Pancreas (tissue), 10 donors: ENCODE data around the gene ARHGAP4. TPM values are rescaled to one million over a fixed set of nuclear protein-coding genes. Genes with fewer than 3 reads are reported as not detected.

ENCODE experiments used
- ATAC-seq, 4 donors: fragments of 200-7000 bp; cut with Tn5 transposase; one replicate each; pipeline versions ENCODE4 v1.8.0 to v1.9.1; 2020; ENCODE audit warnings: mild to moderate bottlenecking in 4 of 4, moderate library complexity in 4 of 4
- DNase-seq, 6 donors: peaks; one replicate each; pipeline ENCODE4 v3.0.0-alpha.2; 2020
- FAIRE-seq: peaks from 2 replicates; lab custom pipeline; 2012; peaks lifted over from hg19 to GRCh38; lab: Jason Lieb, UNC
- H3K27ac ChIP-seq, 4 donors: fragments of 200-600 bp; sonication (generic); 1 replicate in 3 of 4; 2 replicates in 1 of 4; pipeline versions ENCODE4 v1.5.0 to v1.8.0; 2020
- H3K27me3 ChIP-seq, 4 donors: fragments of 200-600 bp; one replicate each; pipeline ENCODE4 v1.8.0; 2021
- H3K36me3 ChIP-seq, 3 donors: fragments of 200-600 bp; sonication (generic) in 1 of 3; one replicate each; pipeline versions ENCODE4 v1.5.0 to v1.8.0; 2020 to 2021
- H3K4me1 ChIP-seq, 3 donors: fragments of 200-600 bp; one replicate each; pipeline ENCODE4 v1.8.0; 2021
- H3K4me3 ChIP-seq, 4 donors: fragments of 200-600 bp; sonication (generic) in 2 of 4; one replicate each; pipeline versions ENCODE4 v1.5.0 to v1.8.0; 2020 to 2021
- H3K9me3 ChIP-seq, 4 donors: fragments of 200-600 bp; one replicate each; pipeline ENCODE4 v1.8.0; 2021
- CTCF ChIP-seq, 4 donors: fragments of 200-600 bp; sonication (generic) in 3 of 4; IDR thresholded peaks; one replicate each; pipeline versions ENCODE4 v1.5.0 to v1.8.0; 2021; ENCODE audit warnings: antibody characterized with exemption in 4 of 4
- WGBS, 2 donors: extraction: QIAGEN DNeasy Blood & Tissue Kit; methylation state at CpG; one replicate each; pipeline ENCODE4 v1.1.7; 2013; 5-methylcytosine and 5-hydroxymethylcytosine counted together
- intact Hi-C, 3 donors: fragments of 100-400 bp; cut with DNase I; formaldehyde crosslinking; loops; one replicate each; pipeline versions ENCODE4 v1.11.1 to v1.14.2; 2022
- polyA plus RNA-seq, 2 donors: library from polyadenylated mRNA; stranded (reverse); fragments of 200-250 nt; gene quantifications; one replicate each; pipeline ENCODE4 v1.2.3, GENCODE V29; 2013
- total RNA-seq, 6 donors: library from RNA; stranded (reverse); fragmentation: NEBNext Ultra II Directional in 4 of 6; extraction: Animal tissue kit (Norgen Biotek cat#: 25700) in 4 of 6; gene quantifications; one replicate each; pipeline versions ENCODE4 v1.2.1 to v1.2.4, GENCODE V29; 2021 to 2023
- donor health status: healthy with polysubstance abuse.
- donor health status: DM: no; HTN: no; CAD: no; lungs with moderate emphysema.
- donor health status: DM: no; HTN: no; CAD: no.
- donor health status: control.
- donor health status: control.
- donor health status: Bipolar disorder and iron deficiency.
- donor health status: DM: yes; HTN: yes; CAD: no.
- donor health status: DM: no; HTN: no; CAD: no.
- donor health status: DM: no; HTN: no; CAD: no.
- donor health status: DM: yes; HTN: yes; CAD: no.

ARHGAP4 gene
- total and polyA plus RNA-seq, 8 donors, result 1.9 to 71.7 (median 10.1) TPM

- Histone ChIP-seq H3K9me3 (no peaks in the 10 kb centered on the region), H3K4me1 (no peaks in the 10 kb centered on the region), H3K36me3 (no peaks in the 10 kb centered on the region), H3K27ac (no peak overlapping the region), H3K27me3 (peaks cover 0 to 5% (median 0%) of the 10 kb centered on the region in 4 donors), H3K4me3 (no peak overlapping the region)
- intact Hi-C loops, result no loop called here
- FAIRE-seq (no peak), ATAC-seq (no peak), DNase-seq (peak in 2 of 6 donors; percentile 51 to 66)
- WGBS, 2 donors, result 69 to 82% methylated on average over 30 of the region's 30 CpGs
- TF ChIP-seq CTCF (IDR thresholded peaks at IDR 0.05), result no peak
These were observed 61.3 kb downstream of the ARHGAP4 start for GRCh38 chrX:153864561-153865320.

GRCh38 chrX:153864101-153864500 lies 62.0 kb downstream of the ARHGAP4 start:
- Histone ChIP-seq H3K27me3 (peaks cover 0 to 4% (median 0%) of the 10 kb centered on the region in 4 donors), H3K27ac (no peak overlapping the region), H3K4me1 (no peaks in the 10 kb centered on the region), H3K9me3 (no peaks in the 10 kb centered on the region), H3K4me3 (no peak overlapping the region), H3K36me3 (no peaks in the 10 kb centered on the region)
- 59 to 72% methylated on average over 10 of the region's 10 CpGs for WGBS, 2 donors
- FAIRE-seq (no peak), DNase-seq (peak in 1 of 6 donors; percentile 44), ATAC-seq (no peak)
- intact Hi-C loops, result no loop called here
- TF ChIP-seq CTCF (IDR thresholded peaks at IDR 0.05), result no peak

- Histone ChIP-seq H3K36me3 (no peaks in the 10 kb centered on the region), H3K4me1 (no peaks in the 10 kb centered on the region), H3K27me3 (peaks cover 0 to 4% (median 0%) of the 10 kb centered on the region in 4 donors), H3K9me3 (no peaks in the 10 kb centered on the region), H3K4me3 (no peak overlapping the region), H3K27ac (no peak overlapping the region)
- no peak for ATAC-seq
- peak in 2 of 6 donors; percentile 47 to 56 for DNase-seq
- FAIRE-seq, result no peak
- intact Hi-C loops, result no loop called here
- TF ChIP-seq CTCF (IDR thresholded peaks at IDR 0.05), result no peak
- WGBS, 2 donors, result 48 to 53% methylated on average over 25 to 28 of the region's 28 CpGs
These were observed 62.6 kb downstream of the ARHGAP4 start for GRCh38 chrX:153863251-153863991.

GRCh38 chrX:153862369-153863250 lies 63.5 kb downstream of the ARHGAP4 start:
- Histone ChIP-seq H3K36me3 (no peaks in the 10 kb centered on the region), H3K27ac (no peak overlapping the region), H3K9me3 (no peaks in the 10 kb centered on the region), H3K4me1 (no peaks in the 10 kb centered on the region), H3K4me3 (no peak overlapping the region), H3K27me3 (peaks cover 0 to 5% (median 2%) of the 10 kb centered on the region in 4 donors)
- FAIRE-seq (no peak), ATAC-seq (no peak), DNase-seq (peak in 2 of 6 donors; percentile 41 to 46)
- TF ChIP-seq CTCF (IDR thresholded peaks at IDR 0.05), result no peak
- intact Hi-C loops, result no loop called here
- 44 to 61% methylated on average over 22 of the region's 22 CpGs for WGBS, 2 donors
